ENCODE data around the gene PITPNC1.
A peak's percentile ranks its signal among the peaks of the same experiment; 100 is the strongest.
"Not testable (repeated sequence)": the region's sequence is repeated elsewhere in the genome, so short reads cannot be mapped to it uniquely, and the experiment has no call there.

Gene PITPNC1

DNA sequence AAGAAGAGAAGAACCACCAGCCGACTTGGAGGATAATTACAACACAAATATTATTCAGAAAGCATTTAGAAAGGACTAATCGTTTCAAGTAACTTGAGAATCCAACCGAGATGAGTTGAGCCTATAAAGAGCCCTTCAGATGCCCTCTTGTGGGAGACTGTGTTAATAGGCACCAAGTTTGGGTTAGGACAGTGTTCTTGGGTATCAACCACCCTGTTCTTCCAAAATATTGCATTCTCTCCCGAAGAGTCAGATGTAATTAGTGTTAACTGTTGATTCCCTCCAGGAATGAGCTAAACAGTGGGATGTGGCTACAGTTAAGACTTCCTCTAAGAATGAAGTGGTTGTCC lies 252.9 kb downstream of the PITPNC1 start:
- DNase-seq = peak; percentile 54

DNA sequence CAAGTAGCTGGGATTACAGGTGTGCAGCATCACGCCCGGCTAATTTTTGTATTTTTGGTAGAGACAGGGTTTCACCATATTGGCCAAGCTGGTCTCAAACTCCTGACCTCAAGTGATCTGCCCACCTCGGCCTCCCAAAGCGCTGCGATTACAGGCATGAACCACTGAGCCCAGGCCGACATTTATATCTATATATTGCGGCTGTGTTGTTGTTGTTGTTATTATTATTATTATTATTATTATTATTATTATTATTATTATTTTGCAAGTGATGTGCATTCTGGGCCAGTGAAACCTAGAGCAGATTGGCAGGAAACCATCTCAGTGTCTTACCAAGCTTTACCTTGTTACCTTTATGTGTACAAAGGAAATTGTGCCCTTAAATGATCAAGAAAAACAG lies 253.8 kb downstream of the PITPNC1 start:
- DNase-seq = not testable (repeated sequence)

DNA sequence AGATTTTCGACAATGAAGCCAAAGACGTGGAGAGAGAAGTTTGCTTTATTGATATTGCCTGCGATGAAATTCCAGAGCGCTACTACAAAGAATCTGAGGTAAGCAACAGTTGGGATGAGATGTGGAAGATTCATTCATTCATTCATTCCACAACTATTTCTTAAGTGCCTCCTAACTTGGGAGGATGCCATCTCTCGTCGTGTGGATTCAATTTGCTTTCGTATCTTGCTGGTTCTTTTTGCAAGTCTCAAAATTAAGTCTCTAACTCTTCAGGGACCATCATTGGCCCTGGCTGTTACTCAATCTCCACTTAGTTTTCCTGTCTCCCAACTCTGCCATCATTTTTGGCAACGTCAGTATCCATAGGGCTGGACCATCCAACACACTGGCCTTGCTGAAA lies 255.1 kb downstream of the PITPNC1 start:
- peak; percentile 33 for DNase-seq

GRCh38 chr17:67633751-67634211 lies 256.7 kb downstream of the PITPNC1 start:
- no peak for DNase-seq

GRCh38 chr17:67635681-67636080 lies 258.6 kb downstream of the PITPNC1 start:
- no peak for DNase-seq

DNA sequence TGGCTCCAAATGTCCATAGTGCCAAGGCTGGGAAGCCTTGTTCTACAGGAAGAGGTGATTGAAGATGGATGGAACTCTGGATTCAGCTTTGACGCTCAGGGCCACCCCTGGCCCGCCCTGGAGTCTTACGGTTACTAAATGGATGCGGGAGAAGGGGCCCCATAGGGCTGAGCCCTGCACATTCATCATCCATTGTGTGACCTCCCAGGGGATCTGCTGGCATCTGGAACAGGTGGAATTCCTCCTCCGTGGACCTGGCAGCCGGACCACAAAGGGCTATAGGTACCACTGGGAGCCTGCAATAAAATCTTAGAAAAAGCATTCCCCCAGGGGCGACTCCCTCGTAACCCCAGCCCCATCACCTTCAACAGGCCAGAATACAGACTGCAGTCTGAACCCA lies 259.2 kb downstream of the PITPNC1 start:
- DNase-seq = no peak

DNA sequence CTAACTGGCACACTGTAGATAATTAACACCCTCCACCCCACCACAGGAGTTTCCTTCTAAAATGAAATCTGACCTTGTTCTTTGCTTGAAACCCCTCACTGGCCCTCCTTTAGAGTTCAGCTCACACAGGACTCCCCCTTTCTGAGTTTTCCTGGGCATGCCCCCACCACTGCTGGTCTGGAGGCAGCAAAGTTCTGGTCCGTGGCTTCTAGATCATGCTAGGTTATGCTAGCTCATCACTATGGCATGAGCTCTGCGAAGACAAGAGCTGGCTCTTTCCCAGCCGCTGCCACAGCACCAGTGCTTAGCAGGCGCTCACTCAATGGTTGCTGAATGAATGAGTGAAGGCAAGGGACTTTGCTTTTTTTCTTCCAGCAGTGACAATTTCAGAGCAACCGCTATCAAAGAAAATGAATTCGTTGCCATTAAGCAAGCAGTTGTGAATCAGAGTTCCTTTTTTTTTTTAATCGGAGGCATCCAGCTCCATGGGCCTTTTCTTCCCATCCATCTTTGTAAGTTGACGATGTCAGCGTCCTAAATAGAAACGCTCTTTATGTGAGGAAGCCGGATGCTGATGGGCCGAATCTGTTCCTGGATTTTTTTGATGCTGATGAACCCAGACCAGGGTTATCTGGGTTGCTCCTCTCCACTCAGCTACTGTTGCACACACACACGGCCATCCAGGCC lies 259.9 kb downstream of the PITPNC1 start:
- DNase-seq = peak; percentile 40

GRCh38 chr17:67637901-67638641 lies 261.0 kb downstream of the PITPNC1 start:
- peak; percentile 24 for DNase-seq

GRCh38 chr17:67638871-67639270 lies 261.8 kb downstream of the PITPNC1 start:
- no peak for DNase-seq

GRCh38 chr17:67639555-67639954 lies 262.5 kb downstream of the PITPNC1 start:
- DNase-seq = no peak

- no peak for DNase-seq
Measured at GRCh38 chr17:67639979-67640378, 262.9 kb downstream of the PITPNC1 start.

DNA sequence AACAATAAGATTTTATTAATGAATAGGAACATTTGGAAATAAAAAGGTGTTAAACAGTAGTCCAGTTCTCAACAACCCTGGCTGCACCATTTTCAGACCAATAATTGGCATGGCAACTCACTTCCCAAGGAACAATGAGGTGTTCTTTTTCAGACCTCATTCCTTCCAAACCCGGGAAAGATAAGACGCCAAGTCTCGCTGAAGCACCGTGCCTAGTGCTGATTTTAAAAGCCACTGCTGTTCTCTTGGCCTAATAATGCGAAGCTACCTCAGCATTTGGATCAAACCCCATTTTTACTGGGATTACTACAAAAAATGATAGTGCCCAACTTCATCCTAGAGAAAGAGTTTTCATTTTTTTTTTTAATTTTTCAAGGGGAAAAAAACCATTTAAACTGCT lies 265.4 kb downstream of the PITPNC1 start:
- DNase-seq = no peak

DNA sequence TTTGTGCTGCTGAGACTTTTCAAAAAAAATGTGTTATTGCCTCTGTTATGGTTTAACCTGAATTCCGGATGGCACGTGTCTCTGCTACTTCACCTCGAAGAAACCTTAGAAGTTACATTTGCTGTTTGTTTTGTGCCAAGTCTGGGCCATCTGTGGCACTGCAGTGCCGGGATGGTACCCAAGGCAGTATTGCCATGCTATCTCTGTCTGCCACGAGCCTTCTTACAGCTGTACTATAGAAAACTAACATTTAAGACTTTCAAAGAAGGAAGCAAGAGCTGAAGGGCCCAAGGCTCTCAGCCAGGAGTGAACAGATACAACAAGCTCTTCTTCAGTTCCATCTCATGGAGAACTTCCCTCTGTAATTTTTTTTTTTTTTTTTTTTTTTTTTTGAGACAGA lies 267.0 kb downstream of the PITPNC1 start:
- DNase-seq = no peak

- DNase-seq = not testable (repeated sequence)
Measured at GRCh38 chr17:67645195-67645594, 268.1 kb downstream of the PITPNC1 start.

- no peak for DNase-seq
Measured at GRCh38 chr17:67646472-67646871, 269.4 kb downstream of the PITPNC1 start.

DNA sequence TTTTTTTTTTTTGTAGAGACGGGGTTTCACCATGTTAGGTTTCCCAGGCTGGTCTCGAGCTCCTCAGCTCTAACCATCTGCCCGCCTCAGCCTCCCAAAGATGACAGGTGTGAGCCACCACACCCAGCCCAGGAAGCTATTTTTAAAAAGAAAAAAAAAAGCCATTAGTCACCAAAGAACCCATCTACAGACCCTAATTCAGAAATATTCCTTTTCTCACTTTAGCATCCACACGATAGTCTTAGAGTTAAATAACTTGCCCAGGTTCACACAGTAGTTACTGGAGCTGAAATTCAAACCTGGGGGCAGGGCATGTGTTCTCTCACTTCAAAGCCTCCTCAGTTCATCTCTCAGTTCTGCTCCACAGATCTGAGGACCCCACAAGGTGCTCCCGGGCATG lies 270.4 kb downstream of the PITPNC1 start:
- no peak for DNase-seq

- DNase-seq = no peak
Measured at GRCh38 chr17:67648032-67648905, 271.2 kb downstream of the PITPNC1 start.

- DNase-seq = not testable (repeated sequence)
Measured at GRCh38 chr17:67648906-67649295, 271.8 kb downstream of the PITPNC1 start.

DNA sequence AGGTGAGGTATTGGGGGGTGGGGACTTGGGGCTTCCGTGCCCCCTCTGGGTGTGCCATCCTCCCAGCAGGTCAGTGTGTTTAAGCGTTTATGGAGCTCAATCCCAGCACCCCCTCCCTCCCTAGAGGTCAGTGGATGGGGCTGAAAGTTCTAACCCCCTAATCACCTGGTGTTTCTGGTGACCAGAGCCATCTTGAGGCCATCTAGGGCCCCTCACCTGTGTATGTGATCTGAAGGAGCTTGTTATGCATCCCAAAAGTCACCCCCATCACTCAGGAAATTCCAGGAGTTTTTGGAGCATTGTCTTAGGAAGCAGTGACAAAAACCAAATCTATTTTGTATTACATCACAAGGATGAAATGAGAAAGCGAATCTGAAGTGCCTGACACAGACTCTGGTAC lies 272.8 kb downstream of the PITPNC1 start:
- no peak for DNase-seq

GRCh38 chr17:67651218-67651579 lies 274.1 kb downstream of the PITPNC1 start:
- DNase-seq = not testable (repeated sequence)

DNA sequence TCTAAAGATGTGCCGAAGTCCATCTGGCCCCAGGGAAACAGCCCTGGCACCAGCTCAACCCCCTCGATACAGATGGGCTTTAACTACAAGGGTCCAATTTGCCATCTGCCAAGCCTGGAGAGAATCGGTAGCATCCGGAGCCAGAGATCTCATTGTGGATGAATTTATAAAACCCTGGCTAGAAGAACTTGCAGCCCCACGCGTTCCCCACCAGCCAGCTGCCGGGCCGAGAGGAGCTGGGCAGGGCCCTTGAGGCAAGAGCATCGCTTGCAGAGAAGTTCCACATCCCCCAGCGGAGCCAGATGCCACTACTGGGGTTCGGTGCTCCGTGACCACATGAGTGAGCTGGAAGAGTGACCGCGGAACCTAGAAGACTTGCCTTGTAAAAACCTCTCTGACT lies 275.4 kb downstream of the PITPNC1 start:
- no peak for DNase-seq

- DNase-seq = no peak
Measured at GRCh38 chr17:67655478-67656148, 278.5 kb downstream of the PITPNC1 start.

Measured in fibroblast of skin of abdomen (primary cell).